GM18870 (cell line): ENCODE measurements around the gene THNSL1.

Experiments used
- ATAC-seq: cut with Tn5 transposase; IDR thresholded peaks from one replicate; pipeline ENCODE4 v1.9.1; 2021; ENCODE audit warnings: moderate library complexity; ENCODE audit not compliant: unreplicated experiment

The THNSL1 gene

DNA sequence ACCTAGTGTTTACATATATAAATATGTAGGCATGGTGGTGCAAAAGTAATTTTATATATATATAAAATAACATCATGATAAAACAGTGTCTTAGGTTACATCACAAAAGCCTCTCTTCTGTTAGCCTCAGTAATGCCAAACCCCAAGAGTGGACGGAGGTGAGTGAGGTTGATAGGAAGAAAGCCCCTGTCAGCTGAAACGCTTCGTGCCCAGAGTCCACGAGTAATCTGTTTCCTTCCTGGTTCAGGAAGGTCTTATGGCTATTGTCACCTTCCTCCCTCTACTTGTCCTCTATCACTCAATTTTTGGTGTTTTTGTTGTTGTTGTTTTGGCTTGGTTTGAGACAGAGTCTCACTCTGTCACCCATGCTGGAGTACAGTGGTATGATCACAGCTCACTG is 41.5 kb downstream of the THNSL1 start:
- ATAC-seq, result no peak

DNA sequence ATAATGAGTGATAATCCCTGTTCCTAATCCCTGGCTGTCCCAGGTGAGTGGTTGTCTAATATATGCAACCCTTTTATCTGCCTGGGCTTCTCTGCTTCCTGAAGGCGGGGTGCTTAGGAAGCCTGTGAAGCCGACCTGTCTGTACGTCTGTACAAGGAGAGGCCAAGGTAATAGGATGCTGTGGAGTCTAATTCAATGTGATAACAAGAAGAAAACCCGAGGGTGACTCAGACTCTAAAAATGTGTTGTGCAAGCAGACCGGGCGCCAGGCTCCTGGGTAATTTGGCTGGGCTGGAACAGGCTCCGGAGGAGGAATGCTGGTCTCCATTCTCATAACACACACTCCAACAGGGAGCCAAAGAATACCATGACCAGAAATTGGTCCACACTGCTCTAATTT is 43.6 kb downstream of the THNSL1 start:
- no peak for ATAC-seq

DNA sequence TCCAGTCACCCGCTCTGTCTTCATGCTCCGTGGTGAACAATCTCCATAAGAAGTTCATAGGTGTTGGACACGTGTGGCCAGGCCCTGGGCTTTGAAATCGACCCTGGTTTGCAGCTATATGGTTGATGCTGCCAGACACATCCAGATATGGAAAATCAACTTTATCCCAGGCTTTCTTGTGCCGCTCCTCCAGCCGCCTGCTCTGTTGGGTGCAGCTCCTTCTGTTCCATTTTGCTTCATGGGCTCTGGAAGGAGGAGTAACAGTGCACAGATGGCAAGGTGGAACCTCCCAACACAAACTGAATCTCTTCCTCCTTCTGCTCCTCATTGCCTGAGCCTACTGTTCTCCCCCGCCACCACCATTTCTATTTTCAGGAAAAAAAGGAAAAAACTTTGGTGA is 44.7 kb downstream of the THNSL1 start:
- no peak for ATAC-seq

DNA sequence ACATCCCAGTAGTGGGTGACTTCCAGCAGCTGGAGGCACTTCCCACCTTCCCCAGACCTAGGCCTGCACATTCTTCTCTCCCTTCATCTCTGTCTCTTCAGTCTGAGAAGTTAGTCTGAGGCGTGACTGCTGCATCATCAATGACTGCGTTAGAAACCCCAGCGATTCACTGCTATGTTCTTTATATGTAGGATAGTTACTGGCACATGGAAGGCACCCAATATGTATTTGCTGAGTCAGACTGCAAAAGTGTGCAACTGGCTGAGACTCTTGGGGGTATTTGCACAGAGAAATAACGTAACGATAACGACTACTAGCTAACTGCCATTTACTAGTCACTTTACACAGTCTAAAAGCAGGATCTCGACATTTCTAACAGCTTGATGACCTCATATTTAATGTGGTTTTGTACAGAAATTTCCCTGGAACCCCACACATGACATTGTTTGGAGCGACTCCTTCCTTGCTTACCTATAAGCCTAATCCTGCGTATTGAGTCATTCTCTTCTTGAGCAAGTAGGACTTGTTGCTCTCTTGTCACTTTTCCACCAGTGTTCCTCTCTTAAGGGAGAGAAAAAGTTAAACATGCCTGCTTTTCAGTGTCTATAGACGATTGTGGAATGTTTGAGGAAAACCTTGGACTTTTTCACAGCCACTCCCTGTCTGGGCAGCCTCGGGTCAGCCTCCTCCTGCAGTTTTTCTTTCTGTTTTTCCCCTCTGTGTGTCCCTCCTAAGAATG is 45.5 kb downstream of the THNSL1 start:
- no peak for ATAC-seq

DNA sequence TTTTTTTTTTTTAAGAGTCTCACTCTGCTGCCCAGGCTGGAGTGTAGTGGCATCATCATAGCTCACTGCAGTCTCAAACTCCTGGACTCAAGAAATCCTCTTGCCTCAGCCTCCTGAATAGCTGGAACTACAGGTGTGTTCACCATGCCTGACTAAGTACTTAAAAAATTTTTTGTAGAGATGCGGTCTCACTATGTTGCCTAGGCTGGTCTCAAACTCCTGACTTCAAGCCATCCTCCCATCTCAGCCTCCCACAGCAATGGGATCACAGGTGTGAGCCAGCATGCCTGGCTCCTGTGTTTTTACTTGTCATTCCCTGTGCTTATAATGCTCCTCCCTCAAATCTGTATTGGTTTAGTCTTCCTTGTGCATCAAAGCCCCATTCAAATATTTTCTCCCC is 46.7 kb downstream of the THNSL1 start:
- no peak for ATAC-seq

DNA sequence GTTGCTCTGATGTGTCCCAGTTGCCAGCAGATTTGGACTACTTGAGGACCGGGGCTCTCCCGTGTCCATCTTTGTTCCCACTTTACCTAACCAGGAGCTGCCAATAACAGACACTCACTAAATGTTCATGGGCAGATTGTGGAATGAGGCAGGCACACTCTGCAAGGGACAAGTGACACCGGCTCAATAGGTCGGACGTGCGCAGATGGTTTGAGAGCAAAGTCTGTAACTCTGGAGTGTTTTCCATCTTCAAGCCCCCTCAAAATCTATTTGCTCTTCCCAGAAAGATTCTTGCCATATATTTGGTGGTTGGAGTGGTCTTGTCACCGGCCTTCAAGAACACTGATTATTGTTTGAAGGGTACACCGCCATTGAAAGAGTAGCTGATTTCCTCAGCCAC is 47.2 kb downstream of the THNSL1 start:
- ATAC-seq, result no peak

DNA sequence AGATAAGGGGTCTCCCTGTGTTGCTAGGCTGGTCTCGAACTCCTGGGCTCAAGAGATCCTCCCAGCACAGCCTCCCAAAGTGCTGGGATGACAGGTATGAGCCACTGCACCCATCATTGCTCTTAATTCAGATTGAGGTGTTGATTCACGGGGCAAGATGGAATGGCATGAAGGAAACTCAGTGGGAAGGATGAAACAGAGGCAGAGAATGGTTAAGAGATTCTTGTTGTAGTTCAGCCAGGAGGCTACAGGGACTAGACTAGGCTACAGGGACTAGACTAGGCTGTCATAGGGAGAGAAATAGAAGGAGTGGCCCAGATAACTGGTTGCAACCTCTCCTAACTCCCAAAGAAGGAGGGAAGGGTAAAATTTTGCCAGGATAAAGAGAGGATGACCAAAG is 48.0 kb downstream of the THNSL1 start:
- ATAC-seq, result no peak

DNA sequence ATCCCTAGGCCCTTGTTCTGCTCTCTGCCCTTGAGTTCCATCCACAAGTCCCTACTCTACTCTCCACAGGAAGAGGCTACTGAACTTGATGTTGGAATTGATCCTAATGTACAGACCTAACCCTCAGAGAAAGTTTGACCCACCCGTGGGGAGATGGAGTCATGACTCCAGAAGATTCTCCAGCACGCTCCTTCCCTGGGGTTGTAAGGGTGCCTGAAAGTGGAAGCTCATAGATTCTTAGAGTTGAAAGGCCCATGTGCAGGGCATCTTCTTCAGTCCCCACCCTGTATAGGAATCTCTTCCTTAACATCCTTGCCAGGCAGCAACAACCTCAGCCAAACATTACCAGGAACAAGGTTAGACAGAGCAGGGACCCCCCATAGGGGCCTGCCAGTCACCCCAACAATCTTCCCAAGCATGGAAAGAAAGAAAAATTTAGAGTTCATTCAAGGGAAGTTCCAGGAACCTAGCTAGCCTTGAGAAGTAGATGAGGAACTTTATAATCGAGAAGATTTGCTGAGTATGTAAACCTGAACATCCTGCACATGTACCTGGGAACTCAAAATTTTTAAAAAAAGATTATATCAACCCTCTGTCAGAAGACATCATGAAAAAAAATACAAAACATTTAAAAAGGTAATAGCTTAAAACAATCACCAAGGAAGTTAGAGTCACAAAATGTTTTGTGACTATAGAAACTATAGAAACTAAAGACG is 49.5 kb downstream of the THNSL1 start:
- no peak for ATAC-seq

DNA sequence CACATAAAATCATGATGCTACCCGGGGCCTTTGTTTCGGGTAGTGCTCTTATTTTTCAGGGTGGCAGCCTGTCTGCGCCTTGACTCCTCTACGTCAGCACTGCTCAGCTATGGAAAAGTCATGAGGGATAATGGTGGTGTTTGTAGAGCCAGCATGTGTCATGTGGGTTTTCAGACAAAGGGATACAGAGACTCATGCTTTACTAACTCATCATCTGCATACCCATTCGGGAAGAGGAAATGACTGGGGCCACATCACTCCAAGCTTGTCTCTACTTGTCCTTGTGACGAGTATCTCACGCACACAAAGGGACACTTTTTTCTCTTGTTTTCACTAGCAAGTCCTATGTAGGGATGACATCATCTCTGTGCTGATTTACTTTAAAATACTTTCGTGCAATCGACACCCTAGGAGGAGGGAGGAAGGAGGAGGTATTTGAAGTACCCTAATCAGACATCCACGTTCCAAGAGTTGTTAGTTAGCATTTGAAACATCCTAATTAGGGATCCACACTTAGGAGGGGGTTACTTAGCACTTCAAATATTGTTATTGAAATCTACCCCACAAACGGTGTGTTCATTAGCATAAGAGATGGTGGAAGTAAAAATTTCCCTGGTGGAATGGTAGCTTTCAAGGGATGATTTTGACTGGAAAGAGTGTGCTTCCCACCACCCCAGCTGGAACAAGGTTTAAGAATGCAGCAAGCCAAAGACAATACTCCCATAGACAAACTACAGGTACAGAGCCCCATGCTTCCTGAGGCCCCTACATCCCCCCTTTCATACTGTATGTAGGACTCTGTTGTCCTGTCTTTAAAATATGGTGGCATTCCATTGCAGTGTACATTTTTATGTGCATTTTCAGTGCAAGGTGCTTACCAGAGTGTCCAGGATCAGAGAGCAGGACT is 52.0 kb downstream of the THNSL1 start:
- no peak for ATAC-seq

DNA sequence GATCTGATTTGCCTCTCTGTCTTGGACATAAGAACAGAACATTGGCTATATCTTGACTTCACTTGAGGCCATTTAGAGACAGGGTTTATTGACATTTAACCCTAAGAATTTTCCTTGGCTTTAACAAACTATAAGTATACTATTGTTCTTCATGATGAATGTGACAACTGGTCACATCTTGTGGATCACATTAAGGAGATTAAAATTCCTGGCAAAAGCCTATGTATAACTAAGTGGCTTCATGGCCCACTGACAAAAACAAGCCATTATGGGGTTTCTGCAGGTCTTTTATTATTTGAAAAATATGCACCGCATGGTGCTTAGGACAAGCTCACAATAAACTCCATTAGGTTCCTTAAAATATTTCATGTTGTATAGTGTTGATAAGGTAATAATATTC is 54.8 kb downstream of the THNSL1 start:
- ATAC-seq, result no peak

DNA sequence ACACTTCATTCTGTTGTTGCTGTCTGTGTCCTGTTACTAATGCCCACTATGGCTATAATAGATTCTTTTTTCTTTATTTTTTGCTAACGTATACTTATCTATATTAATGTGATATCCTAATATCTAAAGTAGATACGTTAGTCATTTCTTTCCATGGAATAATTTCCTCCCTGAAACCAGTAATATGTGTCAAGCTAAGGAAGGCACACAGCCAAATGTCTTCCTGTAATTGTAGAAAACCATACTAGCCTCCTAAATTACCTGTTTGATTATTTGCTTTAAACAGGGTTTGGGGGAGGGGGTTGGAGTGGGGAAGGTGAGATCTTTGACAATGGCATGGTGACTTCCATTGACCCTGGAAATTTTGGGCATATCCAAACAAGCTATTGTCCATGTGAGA is 56.4 kb downstream of the THNSL1 start:
- ATAC-seq, result no peak

DNA sequence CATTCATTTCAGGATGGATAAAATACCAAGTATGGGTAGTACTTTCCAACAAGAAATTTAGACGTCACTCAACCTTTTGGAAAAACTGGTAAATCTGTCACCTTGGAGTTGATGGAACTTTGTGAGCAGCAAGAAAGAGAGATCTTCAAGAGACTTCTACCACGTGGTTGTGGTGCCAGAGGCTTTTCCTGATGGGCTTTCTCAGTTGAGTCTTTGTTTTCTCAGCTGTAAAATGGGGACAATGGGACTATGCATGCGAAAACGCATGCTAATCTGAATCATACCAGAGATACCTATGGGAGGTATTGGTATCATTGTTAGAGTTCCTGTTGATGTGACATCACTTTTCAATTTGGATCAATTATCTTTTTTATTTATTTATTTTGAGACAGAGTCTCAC is 59.4 kb downstream of the THNSL1 start:
- no peak for ATAC-seq
